ENCODE measurements around the gene SLC16A8.

Gene SLC16A8

GRCh38 chr22:38114484-38115398 is 30.8 kb upstream of the SLC16A8 start:
- peak; percentile 52 to 75 for DNase-seq (ENCODE audit: low read depth in 2 of 2)

- no peak for DNase-seq (ENCODE audit: low read depth in 2 of 2)
These were observed 28.4 kb upstream of the SLC16A8 start for GRCh38 chr22:38112381-38112780.

GRCh38 chr22:38111925-38112355 is 28.0 kb upstream of the SLC16A8 start:
- DNase-seq (ENCODE audit: low read depth in 2 of 2) = no peak

DNA sequence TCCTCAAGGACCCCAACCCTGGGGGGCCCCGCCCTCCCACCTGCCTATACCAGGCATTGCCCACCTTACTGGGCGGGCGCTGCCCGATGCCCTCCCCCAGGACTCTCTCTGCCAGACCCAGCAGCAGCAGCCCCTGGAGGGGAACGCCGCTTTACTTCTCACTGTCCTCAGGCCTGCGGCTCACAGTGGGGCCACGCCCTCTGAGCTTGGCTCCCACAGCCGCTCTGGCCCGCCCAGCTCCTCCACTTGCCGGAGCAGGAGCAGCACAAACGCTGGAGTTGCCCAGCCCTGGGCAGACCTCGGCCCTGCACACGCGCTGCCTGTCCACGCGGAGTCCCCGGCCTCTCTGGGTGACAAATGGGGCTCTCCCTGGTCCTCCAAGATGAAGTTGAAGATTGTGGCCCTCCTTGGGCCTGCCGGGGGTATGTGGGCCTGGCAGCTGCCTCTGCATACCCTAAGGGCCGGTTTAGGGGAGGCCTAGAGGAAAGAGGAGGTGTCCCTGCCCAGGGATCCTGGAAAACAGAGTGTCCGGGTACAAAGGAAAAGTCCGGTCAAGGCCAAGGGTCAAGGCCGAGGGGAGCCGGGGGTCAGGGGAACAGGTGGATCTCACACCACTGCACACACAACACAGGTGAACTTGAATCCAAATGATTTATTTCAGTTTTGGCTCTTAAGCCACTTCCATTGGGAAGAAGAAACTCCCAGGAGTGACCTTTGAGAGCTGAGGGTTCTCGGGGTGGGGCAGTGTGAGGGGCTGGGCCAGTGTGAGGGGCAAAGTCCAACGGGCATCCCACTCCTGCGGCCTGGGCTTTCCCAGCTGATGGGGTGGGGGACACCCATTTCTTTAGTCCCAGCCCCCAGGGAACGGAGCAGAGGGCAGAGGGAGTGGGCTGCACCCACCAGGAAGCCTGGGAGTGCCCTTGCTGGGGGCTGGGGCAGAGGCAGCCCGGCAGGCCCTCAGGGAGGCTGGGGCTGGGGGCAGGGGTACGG is 27.2 kb upstream of the SLC16A8 start:
- DNase-seq (ENCODE audit: low read depth in 2 of 2) = no peak

DNA sequence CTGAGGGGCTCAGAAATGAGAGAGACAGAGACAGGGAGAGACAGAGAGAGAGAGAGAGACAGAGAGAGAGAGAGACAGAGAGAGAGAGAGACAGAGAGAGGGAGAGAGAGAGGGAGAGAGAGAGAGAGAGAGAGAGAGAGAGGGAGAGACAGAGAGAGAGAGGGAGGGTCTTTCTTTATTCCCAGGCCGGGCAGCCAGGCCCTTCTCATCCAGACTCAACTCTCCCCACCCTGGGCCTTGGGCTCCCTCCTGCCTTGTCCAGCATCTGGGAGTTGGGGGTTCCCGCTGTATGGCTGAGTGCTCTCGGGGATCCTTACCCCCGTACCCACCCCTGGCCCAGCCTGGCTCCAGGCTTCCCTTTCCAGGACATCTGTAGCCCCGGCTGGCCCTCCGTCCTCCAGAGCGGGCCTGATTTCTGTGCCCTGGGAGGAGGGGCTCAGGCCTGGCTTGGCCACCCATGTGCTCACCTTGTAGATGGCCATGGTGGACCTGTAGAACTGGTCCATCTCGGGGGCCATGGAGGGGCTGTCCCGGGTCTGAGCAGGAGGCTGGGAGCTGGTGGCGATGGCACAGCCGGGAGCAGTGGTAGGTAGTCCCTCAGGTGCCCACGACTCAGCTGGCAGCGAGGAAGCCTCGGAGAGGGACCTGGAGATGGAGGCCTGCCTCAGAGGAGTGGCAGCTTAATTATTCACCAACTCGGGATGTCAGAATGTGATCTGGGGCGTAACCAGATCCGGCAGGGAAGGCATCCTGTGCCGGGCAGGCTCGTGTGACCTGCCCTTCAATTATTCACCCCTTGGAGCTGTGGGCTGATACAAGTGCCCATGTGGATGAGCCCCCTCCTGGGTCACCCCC is 26.3 kb upstream of the SLC16A8 start, which contains the start of gene BAIAP2L2:
Gene BAIAP2L2 (minus strand): TSS at position 677 of the 855 bp plus-strand sequence. CDS start 159 bp downstream, at position 518.
- DNase-seq (ENCODE audit: low read depth in 2 of 2) = no peak

DNA sequence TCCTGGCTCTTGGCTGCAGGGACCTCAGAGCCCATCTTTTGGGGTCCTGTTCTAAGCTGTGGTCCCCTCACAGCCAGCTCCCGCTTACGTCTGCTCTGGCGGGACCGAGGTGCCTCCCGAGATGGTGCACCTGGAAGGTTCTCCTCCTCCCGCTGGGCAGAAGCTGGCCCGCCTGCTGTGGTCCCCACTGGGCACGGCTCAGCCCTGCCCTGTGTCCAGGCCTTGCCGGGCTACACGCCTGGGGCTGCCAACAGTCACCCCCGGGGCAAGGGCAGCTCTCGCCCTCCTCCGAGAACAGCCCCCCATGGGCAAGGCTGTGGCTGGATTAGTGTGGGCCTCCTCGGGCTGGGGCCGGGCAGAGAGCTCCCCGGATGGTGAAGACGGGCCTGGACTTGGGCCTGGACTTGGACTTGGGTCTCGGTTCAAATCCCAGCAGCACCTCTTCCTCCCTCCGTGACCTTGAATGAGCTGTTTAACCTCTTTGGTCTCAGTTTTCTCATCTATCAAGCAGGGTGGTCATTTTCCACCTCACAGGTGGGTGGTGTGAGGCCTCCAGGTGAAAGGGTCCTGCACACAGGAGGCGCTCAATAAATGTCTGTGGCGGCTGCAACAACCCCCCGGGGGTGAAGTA is 25.5 kb upstream of the SLC16A8 start:
- DNase-seq (ENCODE audit: low read depth in 2 of 2) = no peak

DNA sequence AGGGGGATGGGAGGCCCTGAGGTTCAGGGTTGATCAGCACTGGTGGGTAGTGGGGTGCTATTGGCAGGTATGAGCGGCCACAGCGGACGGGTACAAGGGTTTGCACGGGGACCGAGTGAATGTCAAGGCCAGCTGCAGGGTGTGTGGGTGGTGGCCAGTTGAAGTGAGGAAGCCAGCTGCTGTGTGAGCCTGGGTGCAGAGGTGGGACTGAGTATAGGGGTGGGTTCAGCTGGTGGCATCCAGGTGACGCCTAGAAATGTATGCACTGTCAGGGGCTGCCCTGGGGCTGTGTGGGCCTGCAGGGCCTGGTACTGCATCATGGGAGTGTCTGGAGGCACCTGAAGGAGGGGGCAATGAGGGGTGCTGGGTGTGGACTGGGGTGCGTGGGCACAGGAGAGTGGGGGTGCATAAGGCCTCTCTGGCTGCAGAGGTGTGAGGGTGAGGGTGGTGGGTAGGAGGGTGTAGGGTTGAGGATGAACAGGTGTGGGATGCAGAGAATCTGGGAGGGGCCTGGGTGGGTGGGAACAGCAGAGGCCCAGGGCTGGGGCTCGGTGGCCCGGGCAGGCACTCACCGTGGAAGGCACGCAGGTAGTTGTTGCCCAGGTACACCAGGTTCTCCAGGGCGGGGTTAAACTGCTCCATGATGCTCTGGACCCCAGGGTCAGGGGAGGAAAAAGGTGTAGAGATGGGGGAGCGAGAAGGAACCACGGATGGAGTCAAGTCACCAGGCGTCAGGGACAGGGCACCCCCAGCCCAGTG is 24.8 kb upstream of the SLC16A8 start:
- no peak for DNase-seq (ENCODE audit: low read depth in 2 of 2)

GRCh38 chr22:38107692-38108515 is 23.9 kb upstream of the SLC16A8 start:
- no peak for DNase-seq (ENCODE audit: low read depth in 2 of 2)

- DNase-seq (ENCODE audit: low read depth in 2 of 2) = no peak
These were observed 23.0 kb upstream of the SLC16A8 start for GRCh38 chr22:38106814-38107578.

DNA sequence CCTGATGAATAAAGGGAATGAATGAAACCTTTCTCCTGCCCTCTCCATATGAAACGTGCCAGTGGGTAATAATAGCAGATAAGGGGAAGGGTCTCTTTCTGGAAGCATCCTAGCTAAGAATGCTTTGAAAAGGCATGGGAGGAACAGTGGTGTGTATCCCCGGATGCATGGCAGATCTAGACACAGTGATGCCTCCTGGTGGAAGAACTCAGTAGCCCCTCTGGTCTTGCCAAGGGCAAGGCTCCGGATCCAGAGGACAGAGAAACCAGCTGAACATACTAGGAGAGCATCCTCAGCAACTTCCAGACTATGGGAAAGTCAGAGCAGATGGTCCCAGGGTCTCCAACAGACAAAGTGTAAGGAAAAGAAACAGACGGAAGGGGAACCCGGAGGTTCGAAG is 20.1 kb upstream of the SLC16A8 start:
- no peak for DNase-seq (ENCODE audit: low read depth in 2 of 2)

DNA sequence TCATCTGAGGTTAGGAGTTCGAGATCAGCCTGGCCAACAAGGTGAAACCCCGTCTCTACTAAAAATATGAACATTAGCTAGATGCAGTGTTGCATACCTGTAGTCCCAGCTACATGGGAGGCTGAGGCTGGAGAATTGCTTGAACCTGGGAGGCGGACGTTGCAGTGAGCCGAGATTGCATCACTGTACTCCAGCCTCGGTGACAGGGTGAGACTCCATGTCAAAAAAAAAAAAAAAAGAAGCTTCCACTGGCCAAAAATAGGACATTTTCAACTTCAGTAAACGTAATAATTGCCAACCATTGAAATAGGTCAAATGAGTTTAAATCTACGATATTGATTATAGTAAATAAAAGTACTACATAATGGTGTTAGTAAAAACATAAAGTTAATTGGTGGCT is 19.7 kb upstream of the SLC16A8 start:
- DNase-seq (ENCODE audit: low read depth in 2 of 2) = no peak

GRCh38 chr22:38098410-38099249 is 14.6 kb upstream of the SLC16A8 start:
- DNase-seq (ENCODE audit: low read depth in 2 of 2) = no peak

DNA sequence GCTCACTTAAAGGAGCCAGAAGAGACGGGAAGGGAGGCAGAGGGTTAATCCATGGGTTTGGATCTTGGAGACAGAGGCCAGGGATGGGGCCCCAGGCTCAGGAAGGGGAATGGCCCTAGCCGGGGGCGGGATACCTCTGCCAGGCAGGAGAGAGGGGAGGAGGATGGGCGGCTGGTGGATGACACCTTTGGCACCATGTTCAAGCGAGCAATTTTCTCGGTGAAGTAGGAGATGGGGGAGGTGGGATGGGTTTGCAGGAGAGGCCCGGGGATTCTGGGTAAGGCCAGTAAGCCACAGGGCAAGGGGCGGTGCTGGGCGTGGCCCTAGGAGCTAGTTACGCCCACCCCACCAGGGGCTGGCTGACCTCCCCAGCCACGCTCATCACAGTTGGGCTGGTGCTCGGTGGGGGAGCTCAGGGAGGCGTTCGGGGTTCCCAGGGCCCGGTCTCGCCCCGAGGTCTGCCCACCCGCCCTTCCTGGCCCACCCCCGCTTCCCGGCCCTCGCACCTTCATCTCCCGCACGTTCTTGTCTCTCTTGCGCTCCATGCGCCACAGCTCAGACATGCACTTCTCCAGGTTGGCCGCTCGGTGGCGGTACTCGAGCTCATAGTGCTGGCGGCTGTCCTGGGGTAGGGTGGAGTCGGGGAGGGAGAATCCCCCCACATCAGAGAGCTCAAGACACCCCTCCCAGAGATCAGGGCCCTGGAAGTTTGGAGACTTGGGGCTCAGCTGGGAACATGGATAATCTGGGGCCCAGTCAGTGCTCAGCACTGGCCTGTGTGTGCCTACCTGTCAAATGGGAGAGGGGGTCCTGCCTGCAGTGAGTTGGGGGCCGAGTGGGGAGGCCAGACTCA is 13.8 kb upstream of the SLC16A8 start:
- no peak for DNase-seq (ENCODE audit: low read depth in 2 of 2)

DNA sequence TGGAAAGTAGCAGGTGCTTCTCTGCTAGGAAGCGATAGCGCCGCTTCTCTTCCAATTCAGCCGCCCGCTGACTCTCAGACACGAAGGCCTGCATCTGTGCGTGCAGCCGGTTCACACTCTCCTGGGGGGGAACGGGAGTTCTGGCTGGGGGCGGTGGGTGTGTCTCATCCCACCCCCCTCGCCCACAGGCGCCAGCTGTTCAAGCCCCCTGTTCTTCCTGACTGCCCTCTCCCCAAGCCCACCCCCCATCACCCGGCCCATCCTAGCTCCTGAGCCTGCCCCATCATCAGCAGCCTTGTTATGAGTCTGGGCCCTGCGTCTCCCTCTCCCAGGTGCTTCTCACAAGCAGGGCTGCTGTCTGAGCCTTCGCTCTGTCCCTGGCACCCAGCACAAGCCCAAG is 13.1 kb upstream of the SLC16A8 start:
- no peak for DNase-seq (ENCODE audit: low read depth in 2 of 2)

DNA sequence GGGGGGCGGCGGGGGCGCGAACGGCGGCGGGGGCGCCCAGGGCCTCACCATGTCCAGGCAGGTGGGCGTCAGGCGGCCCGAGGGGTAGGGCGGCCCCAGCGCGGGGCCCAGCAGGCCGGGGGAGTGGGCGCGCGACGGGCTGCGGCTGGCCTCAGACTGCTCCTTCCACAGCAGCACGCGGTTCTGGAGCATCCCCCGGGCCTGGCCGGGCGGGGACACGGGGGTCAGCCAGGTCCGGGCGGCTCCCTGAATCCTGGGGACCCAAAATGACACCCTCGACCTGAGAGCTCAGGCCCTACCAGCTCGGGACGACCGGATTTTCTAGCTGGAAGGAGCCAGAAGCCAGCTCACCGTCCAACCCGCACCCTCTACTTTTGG is 5.5 kb upstream of the SLC16A8 start:
- no peak for DNase-seq (ENCODE audit: low read depth in 2 of 2)

DNA sequence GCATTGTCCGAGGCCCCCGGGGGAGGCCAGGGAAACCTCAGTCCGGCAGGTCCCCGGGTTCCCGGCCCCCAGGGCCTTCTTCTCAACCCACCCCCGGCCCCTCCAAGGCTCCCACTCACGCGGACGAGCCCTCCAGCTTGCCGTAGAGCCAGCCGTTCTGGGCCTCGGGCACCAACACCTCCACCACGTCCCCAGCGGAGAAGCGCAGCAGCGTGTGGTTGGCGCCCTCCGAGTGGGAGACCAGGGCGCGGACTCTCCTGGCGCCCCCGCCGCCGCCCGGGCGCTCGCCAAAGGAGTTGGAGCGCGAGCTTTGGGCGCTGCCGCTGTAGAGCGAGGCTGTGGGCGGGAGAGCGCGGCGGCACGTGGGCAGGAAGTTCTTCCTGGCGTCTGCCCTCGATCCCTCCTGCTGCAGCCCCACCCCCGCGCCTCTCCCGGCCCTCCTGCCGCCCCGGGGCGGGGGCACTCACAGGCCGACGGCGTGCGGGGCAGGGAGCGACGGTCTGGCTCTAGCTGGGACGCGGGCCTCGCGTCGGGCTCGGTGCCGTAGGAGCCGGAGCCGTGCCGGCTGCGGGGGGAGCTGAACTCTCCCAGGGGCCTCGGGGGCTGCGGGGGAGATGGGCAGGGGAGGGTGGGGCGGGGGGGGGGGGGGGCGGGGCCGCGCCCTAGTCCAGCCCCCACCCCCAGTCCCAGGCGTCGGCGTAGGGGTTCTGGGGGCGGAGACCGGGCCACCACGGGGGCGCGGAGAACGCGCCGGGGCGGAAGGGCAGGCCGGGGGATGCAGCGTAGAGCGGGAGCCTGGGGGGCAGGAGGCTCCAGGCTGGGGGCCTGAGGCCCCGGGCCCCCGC is 4.9 kb upstream of the SLC16A8 start:
- DNase-seq (ENCODE audit: low read depth in 2 of 2) = no peak
